ENCODE measurements around the gene ARHGAP5.

Gene ARHGAP5

DNA sequence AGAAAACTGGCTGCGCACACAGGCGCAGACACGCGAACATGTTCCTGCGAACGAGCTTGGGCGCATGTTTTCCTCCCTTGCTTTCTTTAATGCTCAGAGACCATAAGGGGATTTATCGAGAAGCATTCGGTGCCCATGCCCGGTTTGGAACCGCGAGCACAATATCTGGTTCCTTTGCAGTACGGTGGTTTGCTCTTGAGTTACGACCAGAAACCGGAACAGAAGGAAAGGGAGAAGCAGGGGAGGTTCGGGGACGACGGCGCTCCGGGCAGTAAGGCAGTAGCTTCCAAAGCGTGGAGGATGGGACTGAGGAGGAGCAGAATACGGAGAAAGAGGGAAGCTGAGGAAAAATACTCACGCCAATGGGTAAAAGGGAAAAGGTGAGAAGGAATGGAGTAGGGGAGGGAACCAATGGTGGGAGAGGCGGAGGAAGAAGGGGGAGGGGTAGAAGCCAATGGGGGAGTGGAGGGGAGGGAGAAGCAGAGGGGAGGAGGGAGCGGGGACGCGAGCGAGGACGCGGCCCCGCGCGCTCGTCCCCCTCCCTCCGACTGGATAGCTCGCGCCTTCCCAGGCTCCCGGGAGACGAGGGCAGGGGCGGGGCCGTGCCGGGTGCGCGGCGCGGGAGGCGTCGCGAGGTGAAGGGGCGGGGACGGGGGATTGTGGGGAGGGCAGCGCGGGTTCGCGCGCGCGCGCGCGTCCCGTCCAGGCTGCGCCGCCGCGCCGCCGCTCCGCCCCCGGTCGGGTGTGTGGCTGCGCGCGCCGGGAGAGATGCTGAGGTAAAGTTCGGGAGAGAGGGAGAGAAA, 625 bp upstream of the ARHGAP5 start:
- WGBS (ENCODE audit: insufficient coverage): under 1% methylated on average over 49 of the region's 76 CpGs

DNA sequence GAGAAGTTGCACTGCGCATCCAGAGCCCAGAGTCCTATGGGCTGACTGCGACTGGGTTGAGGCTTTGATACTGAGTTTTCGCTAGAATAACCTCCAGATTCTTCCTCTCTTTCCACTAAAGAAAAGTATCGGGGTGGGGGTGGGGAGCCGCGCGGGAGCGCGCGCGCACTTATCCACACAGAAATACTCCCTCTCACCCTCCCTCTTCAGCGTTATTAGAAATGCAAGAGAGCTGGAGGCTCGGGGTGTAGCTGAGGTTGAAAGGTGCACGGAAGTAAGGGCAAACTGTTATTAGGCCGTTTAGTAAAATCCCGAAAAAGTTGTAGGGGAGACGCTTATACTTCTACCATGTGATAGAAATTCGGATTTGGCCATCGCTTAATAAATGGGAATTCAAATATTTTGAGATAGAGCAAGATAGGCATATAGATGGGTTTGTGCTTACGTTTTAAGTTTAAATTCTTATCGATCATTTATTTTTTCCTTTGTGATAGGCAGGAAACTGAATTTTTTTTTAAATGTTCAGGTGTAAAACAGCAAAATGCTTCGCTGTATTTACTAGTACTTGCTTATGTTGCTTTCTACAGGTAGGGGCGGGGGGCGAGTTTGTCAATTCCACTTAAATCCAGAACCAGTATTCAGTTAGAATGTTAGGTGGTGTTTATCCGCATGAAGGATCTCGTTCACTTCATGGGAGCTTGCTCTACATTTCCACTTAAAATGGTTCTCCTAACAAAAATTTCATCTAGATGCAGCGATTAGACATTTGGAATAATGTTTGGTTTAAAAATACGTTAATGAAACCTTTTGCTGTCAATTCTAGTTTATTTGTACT, 1.1 kb downstream of the ARHGAP5 start:
- Histone ChIP-seq H3K36me3 (ENCODE audit: control insufficient read depth in 4 of 4, insufficient read depth in 4 of 4, low read length in 3 of 4) (no peaks in the 10 kb centered on the region), H3K4me1 (ENCODE audit: control extremely low read depth in 1 of 4, control insufficient read depth in 4 of 4, insufficient read depth in 4 of 4, low read length in 3 of 4) (peaks cover 18 to 37% (median 24%) of the 10 kb centered on the region in 4 experiments), H3K27me3 (replicated peaks in 2 of 5; ENCODE audit: control insufficient read depth in 4 of 5, insufficient read depth in 5 of 5, low read length in 4 of 5) (no peaks in the 10 kb centered on the region), H3K4me3 (ENCODE audit: control insufficient read depth in 1 of 7, extremely low read depth in 1 of 7, insufficient read depth in 4 of 7, low read depth in 2 of 7, low read length in 6 of 7) (peak overlapping the region; percentile 85 to 99 (median 99)), H3K27ac (ENCODE audit: insufficient read depth in 1 of 2, low read depth in 1 of 2, low read length in 2 of 2, poor library complexity in 1 of 2, severe bottlenecking in 2 of 2) (peak overlapping the region; percentile 77 to 90), H3K9me3 (ENCODE audit: control extremely low read depth in 1 of 5, control insufficient read depth in 4 of 5, insufficient read depth in 2 of 5, low read depth in 1 of 5, low read length in 4 of 5) (no peaks in the 10 kb centered on the region)
- CTCF ChIA-PET: interaction anchor here (0.6 to 9.1 kb wide), 5 partner anchors 16 to 251 kb away, joined by 3 to 129 read pairs (median 3); no protein-coding TSS in a partner anchor
- WGBS (ENCODE audit: insufficient coverage): 0% methylated on average over 7 of the region's 28 CpGs
- peak; percentile 57 to 67 (median 59) for DNase-seq
- POLR2A ChIA-PET: interaction anchor here (0.6 kb wide), 1 partner anchor 482 kb away, joined by 3 read pairs; no protein-coding TSS in a partner anchor

More for the DNA sequence above, 625 bp upstream of the ARHGAP5 start:
- Histone ChIP-seq H3K4me3 (ENCODE audit: control insufficient read depth in 1 of 7, extremely low read depth in 1 of 7, insufficient read depth in 4 of 7, low read depth in 2 of 7, low read length in 6 of 7) (peak overlapping the region; percentile 85 to 99 (median 99)), H3K4me1 (ENCODE audit: control extremely low read depth in 1 of 4, control insufficient read depth in 4 of 4, insufficient read depth in 4 of 4, low read length in 3 of 4) (peaks cover 18 to 37% (median 24%) of the 10 kb centered on the region in 4 experiments), H3K27ac (ENCODE audit: insufficient read depth in 1 of 2, low read depth in 1 of 2, low read length in 2 of 2, poor library complexity in 1 of 2, severe bottlenecking in 2 of 2) (peak overlapping the region; percentile 71 to 91), H3K9me3 (ENCODE audit: control extremely low read depth in 1 of 5, control insufficient read depth in 4 of 5, insufficient read depth in 2 of 5, low read depth in 1 of 5, low read length in 4 of 5) (no peaks in the 10 kb centered on the region), H3K36me3 (ENCODE audit: control insufficient read depth in 4 of 4, insufficient read depth in 4 of 4, low read length in 3 of 4) (no peaks in the 10 kb centered on the region), H3K27me3 (replicated peaks in 2 of 5; ENCODE audit: control insufficient read depth in 4 of 5, insufficient read depth in 5 of 5, low read length in 4 of 5) (no peaks in the 10 kb centered on the region)
- DNase-seq: peak; percentile 91 to 96 (median 96)
- ChIA-PET CTCF (interaction anchor here (0.6 to 9.1 kb wide), 7 partner anchors 25 to 182 kb away, joined by 3 to 129 read pairs (median 3); no protein-coding TSS in a partner anchor), POLR2A (interaction anchor here (0.6 to 1.2 kb wide), 4 partner anchors 9 to 182 kb away, joined by 3 to 8 read pairs (median 4); no protein-coding TSS in a partner anchor)

DNA sequence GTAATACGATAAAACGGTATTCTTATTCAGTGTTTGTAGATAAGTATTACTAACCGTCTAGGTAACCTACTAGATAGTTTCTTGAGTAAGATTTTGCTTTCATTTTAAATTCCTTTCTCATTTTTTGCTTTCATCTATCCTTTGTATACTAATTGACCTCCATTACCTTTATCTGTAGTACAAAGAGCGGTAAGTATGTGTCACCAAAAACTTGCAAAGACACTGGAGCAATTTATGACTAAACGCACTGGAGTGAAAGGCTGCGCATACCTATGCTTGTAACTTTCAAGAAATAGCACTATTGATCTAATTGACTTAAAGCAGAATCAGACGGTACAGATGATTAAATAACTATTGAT, 1.7 kb downstream of the ARHGAP5 start:
- ChIA-PET CTCF (interaction anchor here (0.7 to 1.0 kb wide), 2 partner anchors 128 to 172 kb away, joined by 3 read pairs; no protein-coding TSS in a partner anchor), POLR2A (no interaction called here)
- H3K27me3 ChIP-seq (replicated peaks in 2 of 5; ENCODE audit: control insufficient read depth in 4 of 5, insufficient read depth in 5 of 5, low read length in 4 of 5): no peaks in the 10 kb centered on the region
- H3K9me3 ChIP-seq (ENCODE audit: control extremely low read depth in 1 of 5, control insufficient read depth in 4 of 5, insufficient read depth in 2 of 5, low read depth in 1 of 5, low read length in 4 of 5): no peaks in the 10 kb centered on the region
- H3K4me1 ChIP-seq (ENCODE audit: control extremely low read depth in 1 of 4, control insufficient read depth in 4 of 4, insufficient read depth in 4 of 4, low read length in 3 of 4): peaks cover 18 to 35% (median 24%) of the 10 kb centered on the region in 4 experiments
- no peaks in the 10 kb centered on the region for H3K36me3 ChIP-seq (ENCODE audit: control insufficient read depth in 4 of 4, insufficient read depth in 4 of 4, low read length in 3 of 4)
- peak overlapping the region in 6 of 7 experiments; percentile 85 to 99 (median 98) for H3K4me3 ChIP-seq (ENCODE audit: control insufficient read depth in 1 of 7, extremely low read depth in 1 of 7, insufficient read depth in 4 of 7, low read depth in 2 of 7, low read length in 6 of 7)
- H3K27ac ChIP-seq (ENCODE audit: insufficient read depth in 1 of 2, low read depth in 1 of 2, low read length in 2 of 2, poor library complexity in 1 of 2, severe bottlenecking in 2 of 2): peak overlapping the region; percentile 77 to 90
- DNase-seq: peak in 2 of 3 donors; percentile 14 to 33
- 60% methylated on average over 1 of the region's 7 CpGs for WGBS (ENCODE audit: insufficient coverage)

- no peak overlapping the region for H3K27ac ChIP-seq (ENCODE audit: insufficient read depth in 1 of 2, low read depth in 1 of 2, low read length in 2 of 2, poor library complexity in 1 of 2, severe bottlenecking in 2 of 2)
Measured at GRCh38 chr14:32079264-32079663, 2.2 kb downstream of the ARHGAP5 start.

DNA sequence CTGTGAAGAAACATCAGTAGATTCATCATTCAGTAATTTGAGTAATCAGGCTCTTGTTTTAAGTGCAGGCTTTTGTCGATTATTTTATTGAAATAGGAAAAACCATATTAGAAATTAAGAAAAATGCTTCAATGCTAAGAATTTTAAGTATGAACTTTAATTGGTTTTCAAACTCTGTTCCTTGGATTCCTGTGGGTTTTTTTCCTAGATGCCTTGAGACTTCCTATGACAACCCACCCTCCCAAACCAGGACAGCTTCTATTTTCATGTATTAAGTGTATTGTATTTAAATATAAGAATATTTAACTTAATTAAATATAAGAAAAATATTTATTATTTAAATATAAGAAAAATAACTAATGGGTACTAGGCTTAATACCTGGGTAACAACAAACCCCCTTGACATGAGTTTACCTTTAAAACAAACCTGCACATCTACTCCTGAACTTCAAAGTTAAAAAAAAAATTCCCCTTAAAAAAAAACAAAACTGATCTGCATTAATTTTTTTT, 3.0 kb downstream of the ARHGAP5 start:
- whole genome bisulfite sequencing (ENCODE audit: insufficient coverage): no CpG with 5 or more reads among the region's 1 CpG
- ChIA-PET POLR2A (interaction anchor here (0.7 kb wide), 1 partner anchor 23 kb away, joined by 4 read pairs; no protein-coding TSS in a partner anchor), CTCF (interaction anchor here (0.7 to 0.9 kb wide), 2 partner anchors 25 to 66 kb away, joined by 3 to 4 read pairs; no protein-coding TSS in a partner anchor)
- Histone ChIP-seq H3K36me3 (ENCODE audit: control insufficient read depth in 4 of 4, insufficient read depth in 4 of 4, low read length in 3 of 4) (no peaks in the 10 kb centered on the region), H3K9me3 (ENCODE audit: control extremely low read depth in 1 of 5, control insufficient read depth in 4 of 5, insufficient read depth in 2 of 5, low read depth in 1 of 5, low read length in 4 of 5) (no peaks in the 10 kb centered on the region), H3K27me3 (replicated peaks in 2 of 5; ENCODE audit: control insufficient read depth in 4 of 5, insufficient read depth in 5 of 5, low read length in 4 of 5) (no peaks in the 10 kb centered on the region), H3K27ac (ENCODE audit: insufficient read depth in 1 of 2, low read depth in 1 of 2, low read length in 2 of 2, poor library complexity in 1 of 2, severe bottlenecking in 2 of 2) (no peak overlapping the region), H3K4me3 (ENCODE audit: control insufficient read depth in 1 of 7, extremely low read depth in 1 of 7, insufficient read depth in 4 of 7, low read depth in 2 of 7, low read length in 6 of 7) (no peak overlapping the region), H3K4me1 (ENCODE audit: control extremely low read depth in 1 of 4, control insufficient read depth in 4 of 4, insufficient read depth in 4 of 4, low read length in 3 of 4) (peaks cover 16 to 31% (median 23%) of the 10 kb centered on the region in 4 experiments)
- DNase-seq: no peak

More at GRCh38 chr14:32079264-32079663, 2.2 kb downstream of the ARHGAP5 start:
- peak overlapping the region in 5 of 7 experiments; percentile 85 to 99 (median 99) for H3K4me3 ChIP-seq (ENCODE audit: control insufficient read depth in 1 of 7, extremely low read depth in 1 of 7, insufficient read depth in 4 of 7, low read depth in 2 of 7, low read length in 6 of 7)
- no peaks in the 10 kb centered on the region for H3K9me3 ChIP-seq (ENCODE audit: control extremely low read depth in 1 of 5, control insufficient read depth in 4 of 5, insufficient read depth in 2 of 5, low read depth in 1 of 5, low read length in 4 of 5)
- H3K36me3 ChIP-seq (ENCODE audit: control insufficient read depth in 4 of 4, insufficient read depth in 4 of 4, low read length in 3 of 4): no peaks in the 10 kb centered on the region
- no peak for DNase-seq
- no CpG with 5 or more reads among the region's 4 CpGs for WGBS (ENCODE audit: insufficient coverage)
- no peaks in the 10 kb centered on the region for H3K27me3 ChIP-seq (replicated peaks in 2 of 5; ENCODE audit: control insufficient read depth in 4 of 5, insufficient read depth in 5 of 5, low read length in 4 of 5)
- peaks cover 18 to 34% (median 24%) of the 10 kb centered on the region in 4 experiments for H3K4me1 ChIP-seq (ENCODE audit: control extremely low read depth in 1 of 4, control insufficient read depth in 4 of 4, insufficient read depth in 4 of 4, low read length in 3 of 4)
- CTCF ChIA-PET: interaction anchor here (0.6 to 0.9 kb wide), 2 partner anchors 25 to 111 kb away, joined by 3 read pairs; no protein-coding TSS in a partner anchor
- POLR2A ChIA-PET: no interaction called here

DNA sequence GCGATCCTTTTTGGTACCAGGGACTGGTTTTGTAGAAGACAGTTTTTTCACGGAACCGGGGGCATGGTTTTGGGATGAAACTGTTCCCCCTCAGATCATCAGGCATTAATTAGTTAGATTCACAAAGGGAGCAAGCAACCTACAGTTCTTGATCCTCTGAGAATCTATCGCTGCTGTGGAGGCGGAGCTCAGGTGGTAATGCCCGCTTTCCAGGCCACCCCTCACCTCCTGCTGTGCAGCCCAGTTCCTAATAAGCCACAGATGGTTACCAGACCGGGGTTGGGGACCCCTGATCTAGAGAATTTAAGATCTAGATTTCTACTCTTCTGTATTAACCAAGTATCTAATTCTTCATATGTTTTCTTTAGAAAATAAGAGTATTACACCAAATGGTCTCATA, 4.8 kb downstream of the ARHGAP5 start:
- POLR2A ChIA-PET: no interaction called here
- Histone ChIP-seq H3K27ac (ENCODE audit: insufficient read depth in 1 of 2, low read depth in 1 of 2, low read length in 2 of 2, poor library complexity in 1 of 2, severe bottlenecking in 2 of 2) (no peak overlapping the region), H3K4me1 (ENCODE audit: control extremely low read depth in 1 of 4, control insufficient read depth in 4 of 4, insufficient read depth in 4 of 4, low read length in 3 of 4) (peaks cover 7 to 23% (median 15%) of the 10 kb centered on the region in 4 experiments), H3K27me3 (replicated peaks in 2 of 5; ENCODE audit: control insufficient read depth in 4 of 5, insufficient read depth in 5 of 5, low read length in 4 of 5) (no peaks in the 10 kb centered on the region), H3K4me3 (ENCODE audit: control insufficient read depth in 1 of 7, extremely low read depth in 1 of 7, insufficient read depth in 4 of 7, low read depth in 2 of 7, low read length in 6 of 7) (no peak overlapping the region), H3K36me3 (ENCODE audit: control insufficient read depth in 4 of 4, insufficient read depth in 4 of 4, low read length in 3 of 4) (no peaks in the 10 kb centered on the region), H3K9me3 (ENCODE audit: control extremely low read depth in 1 of 5, control insufficient read depth in 4 of 5, insufficient read depth in 2 of 5, low read depth in 1 of 5, low read length in 4 of 5) (no peaks in the 10 kb centered on the region)
- WGBS (ENCODE audit: insufficient coverage): 100% methylated on average over 3 of the region's 7 CpGs
- no peak for DNase-seq
- CTCF ChIA-PET: interaction anchor here (0.9 kb wide), 1 partner anchor 169 kb away, joined by 3 read pairs; no protein-coding TSS in a partner anchor
